DMS53 treated with DMSO at 0.1 percent for 48 hours (cell line): Measurements from ENCODE around the gene HSPA4.
A peak's percentile ranks its signal among the peaks of the same experiment; 100 is the strongest.
"Not testable (repeated sequence)": the region's sequence is repeated elsewhere in the genome, so short reads cannot be mapped to it uniquely, and the experiment has no call there.

ENCODE experiments used
- DNase-seq: peaks from one replicate; lab custom pipeline; 2025; ENCODE audit not compliant: unreplicated experiment; lab: John Stamatoyannopoulos, UW

The HSPA4 gene

GRCh38 chr5:133049726-133050048, 2.1 kb upstream of the HSPA4 start:
- peak; percentile 66 for DNase-seq

- no peak for DNase-seq
Measured at GRCh38 chr5:133050521-133050920, 1.3 kb upstream of the HSPA4 start.

- DNase-seq = peak; percentile 48
Measured at GRCh38 chr5:133051061-133051541, 712 bp upstream of the HSPA4 start.

- peak; percentile 57 for DNase-seq
Measured at GRCh38 chr5:133052317-133053175, 733 bp downstream of the HSPA4 start.

GRCh38 chr5:133053448-133053847, 1.6 kb downstream of the HSPA4 start:
- no peak for DNase-seq

GRCh38 chr5:133054697-133055471, 3.1 kb downstream of the HSPA4 start:
- DNase-seq = no peak

GRCh38 chr5:133056891-133057290, 5.1 kb downstream of the HSPA4 start:
- no peak for DNase-seq

GRCh38 chr5:133059621-133060020, 7.8 kb downstream of the HSPA4 start:
- DNase-seq = no peak

- DNase-seq = no peak
Measured at GRCh38 chr5:133062276-133062675, 10.5 kb downstream of the HSPA4 start.

GRCh38 chr5:133063965-133064364, 12.2 kb downstream of the HSPA4 start:
- no peak for DNase-seq

- DNase-seq = no peak
Measured at GRCh38 chr5:133065471-133065870, 13.7 kb downstream of the HSPA4 start.

GRCh38 chr5:133066045-133066444, 14.2 kb downstream of the HSPA4 start:
- DNase-seq = no peak

GRCh38 chr5:133072021-133072420, 20.2 kb downstream of the HSPA4 start:
- DNase-seq = no peak

- no peak for DNase-seq
Measured at GRCh38 chr5:133075572-133076536, 24.0 kb downstream of the HSPA4 start.

- DNase-seq = no peak
Measured at GRCh38 chr5:133079048-133079447, 27.2 kb downstream of the HSPA4 start.

GRCh38 chr5:133081036-133081435, 29.2 kb downstream of the HSPA4 start:
- no peak for DNase-seq

- no peak for DNase-seq
Measured at GRCh38 chr5:133081703-133082102, 29.9 kb downstream of the HSPA4 start.

GRCh38 chr5:133082128-133082527, 30.3 kb downstream of the HSPA4 start:
- no peak for DNase-seq

- no peak for DNase-seq
Measured at GRCh38 chr5:133083901-133084300, 32.1 kb downstream of the HSPA4 start.

GRCh38 chr5:133085171-133085570, 33.4 kb downstream of the HSPA4 start:
- DNase-seq = not testable (repeated sequence)

- no peak for DNase-seq
Measured at GRCh38 chr5:133086366-133086875, 34.6 kb downstream of the HSPA4 start.
